HG03060 (cell line): Measurements from ENCODE around the gene IFNL4.
"Not testable (repeated sequence)": the region's sequence is repeated elsewhere in the genome, so short reads cannot be mapped to it uniquely, and the experiment has no call there.

ENCODE experiments used
- ATAC-seq: cut with Tn5 transposase; IDR thresholded peaks from one replicate; pipeline ENCODE4 v1.9.1; 2021; ENCODE audit warnings: low read depth, moderate number of reproducible peaks; ENCODE audit not compliant: unreplicated experiment

IFNL4 gene

GRCh38 chr19:39261704-39262103 lies 13.0 kb upstream of the IFNL4 start:
- no peak for ATAC-seq

DNA sequence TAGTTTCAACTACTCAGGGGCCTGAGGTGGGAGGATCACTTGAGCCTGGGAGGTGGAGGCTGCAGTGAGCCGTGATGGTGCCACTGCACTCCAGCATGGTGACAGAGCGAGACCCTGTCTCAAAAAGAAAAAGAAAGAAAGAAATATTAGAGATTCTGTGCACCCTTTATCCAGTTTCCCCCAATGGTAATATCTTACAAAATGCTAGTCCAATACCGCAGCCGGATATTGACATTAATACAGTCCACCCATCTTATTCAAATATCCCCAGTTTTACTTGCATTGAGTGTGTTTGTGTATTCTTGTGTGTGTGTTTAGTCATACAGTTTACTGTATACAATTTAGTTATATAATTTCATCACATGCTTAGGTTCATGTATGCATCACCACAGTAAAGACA lies 8.6 kb upstream of the IFNL4 start:
- no peak for ATAC-seq

DNA sequence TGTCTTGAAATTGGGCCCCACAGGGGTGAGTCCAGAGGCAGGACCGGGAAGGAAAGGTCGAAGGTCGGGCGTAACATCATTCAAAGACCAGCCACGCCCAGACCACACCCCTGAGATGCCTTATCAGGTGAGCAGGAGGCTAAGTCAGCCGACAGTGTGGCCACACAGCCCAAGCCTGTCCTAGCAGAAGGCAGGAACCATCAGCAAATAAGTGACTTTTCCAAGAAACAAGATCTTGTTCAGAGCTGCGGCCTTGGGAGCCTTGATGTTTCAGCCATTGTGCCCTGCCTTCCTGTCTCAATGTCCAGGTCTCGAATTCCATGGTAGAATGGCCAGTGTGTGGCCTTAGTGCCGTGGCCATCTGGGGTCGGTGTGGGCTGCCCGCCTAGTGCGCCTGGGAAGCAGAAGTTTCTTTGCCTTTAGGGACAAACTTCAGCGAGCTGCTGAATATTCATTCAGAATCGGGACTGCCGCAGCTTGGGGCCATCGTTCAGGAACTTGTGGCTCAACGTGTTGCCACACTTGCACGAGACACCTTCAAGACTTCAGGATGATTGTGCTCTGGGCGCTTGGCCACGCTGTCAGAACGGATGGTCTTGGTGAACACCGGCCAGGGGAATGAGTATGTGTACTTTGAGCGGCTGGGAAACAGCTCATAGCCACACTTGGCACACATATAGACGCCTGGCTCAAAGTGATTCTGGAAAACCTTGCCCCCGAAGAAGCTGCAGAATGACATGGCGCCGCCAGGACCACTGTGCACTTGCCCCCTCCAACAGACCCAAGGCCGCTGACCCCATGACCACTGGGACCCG lies 6.1 kb upstream of the IFNL4 start:
- ATAC-seq = no peak

GRCh38 chr19:39253374-39254149 lies 4.9 kb upstream of the IFNL4 start:
- no peak for ATAC-seq

GRCh38 chr19:39252458-39252857 lies 3.8 kb upstream of the IFNL4 start:
- ATAC-seq = no peak

GRCh38 chr19:39251846-39252245 lies 3.2 kb upstream of the IFNL4 start:
- ATAC-seq = no peak

DNA sequence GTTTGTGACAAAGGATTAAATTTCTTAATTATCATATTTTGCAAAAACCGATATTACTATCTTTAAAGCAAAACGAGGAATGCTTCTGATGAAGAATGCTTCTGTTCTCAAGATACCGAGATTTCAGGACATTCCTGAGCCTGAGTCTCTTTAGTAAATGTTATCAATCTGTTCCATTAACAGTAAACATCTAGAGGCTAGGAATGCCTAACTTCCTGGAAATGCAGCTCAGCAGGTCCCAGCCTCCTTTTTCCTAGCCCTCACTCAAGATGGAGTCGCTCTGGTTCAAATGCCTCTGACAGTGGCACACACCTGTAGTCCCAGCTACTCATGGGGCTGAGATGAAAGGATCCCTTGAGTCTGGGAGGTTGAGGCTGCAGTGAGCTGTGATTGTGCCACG lies 2.4 kb upstream of the IFNL4 start:
- ATAC-seq = no peak

GRCh38 chr19:39247701-39248664 lies 673 bp downstream of the IFNL4 start:
- ATAC-seq = no peak

GRCh38 chr19:39246951-39247669 lies 1.5 kb downstream of the IFNL4 start:
- ATAC-seq = no peak

- not testable (repeated sequence) for ATAC-seq
Observed at GRCh38 chr19:39245166-39245565, 3.5 kb downstream of the IFNL4 start.

DNA sequence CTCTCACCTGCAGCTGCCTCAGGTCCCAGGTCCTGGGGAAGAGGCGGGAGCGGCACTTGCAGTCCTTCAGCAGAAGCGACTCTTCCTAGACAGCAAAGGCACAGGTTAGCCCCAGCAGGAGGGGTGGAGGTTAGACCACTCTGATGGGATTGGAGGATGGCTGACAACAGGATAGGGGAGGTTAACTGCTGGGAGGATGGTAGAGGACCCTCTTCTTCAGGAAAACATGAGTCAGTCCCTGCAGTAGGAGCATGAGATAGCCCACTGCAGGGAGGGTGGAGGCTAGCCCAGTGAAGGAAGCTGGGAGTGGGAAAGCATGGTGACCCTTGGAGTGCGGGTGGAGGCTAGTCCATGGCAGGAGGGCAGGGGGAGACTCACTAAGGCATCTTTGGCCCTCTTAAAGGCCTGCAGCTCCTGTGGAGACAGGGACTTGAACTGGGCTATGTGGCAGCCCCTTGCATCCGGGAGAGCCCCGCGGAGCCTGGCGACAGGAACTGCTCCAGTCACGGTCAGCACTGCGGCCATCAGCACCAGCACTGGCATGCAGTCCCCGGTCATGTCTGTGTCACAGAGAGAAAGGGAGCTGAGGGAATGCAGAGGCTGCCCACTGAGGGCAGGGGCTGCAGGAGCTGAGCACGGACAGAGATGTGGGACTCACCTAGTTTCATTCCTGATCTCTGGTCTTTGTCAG lies 4.1 kb downstream of the IFNL4 start, which contains the start of gene IFNL3:
IFNL3 (minus strand) TSS at position 597 of the 691 bp plus-strand sequence; CDS start at position 558, 39 bp downstream.
- ATAC-seq = not testable (repeated sequence)

- not testable (repeated sequence) for ATAC-seq
Observed at GRCh38 chr19:39243741-39244140, 4.9 kb downstream of the IFNL4 start.

DNA sequence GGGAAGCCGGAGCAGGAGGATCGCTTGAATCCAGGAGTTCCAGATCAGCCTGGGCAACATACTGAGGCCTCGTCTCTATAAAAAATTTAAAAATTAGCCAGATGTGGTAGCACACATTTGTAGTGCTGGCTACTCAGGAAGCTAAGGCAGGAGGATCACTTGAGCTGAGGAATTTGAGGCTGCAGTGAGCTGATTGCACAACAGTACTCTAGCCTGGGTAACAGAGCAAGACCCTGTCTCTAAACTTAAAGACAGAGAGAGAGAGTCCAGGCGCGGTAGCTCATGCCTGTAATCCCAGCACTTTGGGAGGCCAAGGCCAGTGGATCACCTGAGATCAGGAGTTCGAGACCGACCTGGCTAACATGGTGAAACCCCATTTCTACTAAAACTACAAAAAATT lies 8.2 kb downstream of the IFNL4 start:
- ATAC-seq = no peak

DNA sequence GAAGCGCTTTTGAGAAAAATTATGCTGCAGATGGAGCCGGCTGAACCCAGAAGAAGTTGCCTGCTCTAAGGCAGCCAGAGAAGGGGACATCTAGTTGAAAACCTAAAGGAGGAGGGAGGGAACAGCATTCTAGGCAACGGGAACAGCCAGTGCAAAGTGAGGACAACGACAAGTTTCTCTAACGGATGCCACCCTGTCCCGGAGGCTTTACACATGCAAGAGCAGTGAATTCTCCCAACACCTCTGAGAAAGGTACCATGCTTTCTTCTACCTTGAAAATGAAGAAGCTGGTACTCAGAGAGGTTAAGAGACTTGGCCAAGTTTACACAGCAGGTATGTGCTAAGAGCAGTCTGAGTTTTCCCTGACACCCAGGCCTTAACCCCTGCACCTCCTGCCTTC lies 9.7 kb downstream of the IFNL4 start:
- ATAC-seq = no peak

GRCh38 chr19:39238209-39238608 lies 10.4 kb downstream of the IFNL4 start:
- ATAC-seq = no peak

DNA sequence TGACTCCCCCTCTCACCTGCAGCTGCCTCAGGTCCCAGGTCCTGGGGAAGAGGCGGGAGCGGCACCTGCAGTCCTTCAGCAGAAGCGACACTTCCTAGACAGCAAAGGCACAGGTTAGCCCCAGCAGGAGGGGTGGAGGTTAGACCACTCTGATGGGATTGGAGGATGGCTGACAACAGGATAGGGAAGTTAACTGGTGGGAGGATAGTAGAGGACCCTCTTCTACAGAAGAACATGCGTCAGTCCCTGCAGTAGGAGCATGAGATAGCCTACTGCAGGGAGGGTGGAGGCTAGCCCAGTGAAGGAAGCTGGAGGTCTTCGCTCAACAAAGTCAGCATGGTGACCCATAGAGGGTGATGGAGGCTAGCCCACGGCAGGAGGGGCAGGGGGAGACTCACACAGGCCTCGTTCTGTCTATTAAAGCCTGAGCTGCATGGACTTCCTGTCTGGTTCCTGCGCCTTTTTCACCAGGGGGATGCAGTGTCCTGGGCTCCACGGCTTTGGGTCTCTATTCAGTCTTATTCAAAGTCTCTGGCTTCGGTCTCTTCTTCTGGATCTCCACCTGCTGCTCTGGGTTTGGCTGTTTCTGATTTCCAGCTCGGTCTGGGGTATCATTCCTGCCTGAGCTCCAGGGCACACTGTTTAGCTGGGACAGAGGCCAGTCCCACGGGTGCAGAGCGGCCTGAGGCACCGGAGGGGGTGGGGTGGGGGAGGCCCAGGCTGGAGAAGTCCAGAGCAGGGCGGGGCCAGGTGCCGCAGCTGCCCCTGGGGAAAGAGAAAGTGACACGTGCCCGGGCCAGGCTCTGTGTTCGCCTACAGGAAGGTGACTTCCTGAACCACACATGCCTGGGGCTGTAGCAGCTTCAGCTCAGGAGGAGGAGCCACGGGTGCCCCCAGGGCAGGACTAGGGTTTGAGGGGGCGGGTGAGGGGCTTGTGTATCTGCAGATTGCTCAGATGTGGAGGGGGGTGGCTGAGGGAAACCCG lies 11.2 kb downstream of the IFNL4 start:
- no peak for ATAC-seq

- no peak for ATAC-seq
Observed at GRCh38 chr19:39236527-39236926, 12.1 kb downstream of the IFNL4 start.

GRCh38 chr19:39232708-39233107 lies 15.9 kb downstream of the IFNL4 start:
- no peak for ATAC-seq
